GM19468 (cell line): ENCODE results near the gene MBTD1.
"Not testable (repeated sequence)": the region's sequence is repeated elsewhere in the genome, so short reads cannot be mapped to it uniquely, and the experiment has no call there.

Experiments
- ATAC-seq: cut with Tn5 transposase; IDR thresholded peaks from one replicate; pipeline ENCODE4 v1.9.1; 2021; ENCODE audit warnings: mild to moderate bottlenecking, moderate library complexity, moderate number of reproducible peaks; ENCODE audit not compliant: unreplicated experiment; ENCODE audit errors: extremely low read depth

The MBTD1 gene

GRCh38 chr17:51256101-51256500, 3.7 kb downstream of the MBTD1 start:
- no peak for ATAC-seq

- no peak for ATAC-seq
Observed at GRCh38 chr17:51255673-51256072, 4.2 kb downstream of the MBTD1 start.

GRCh38 chr17:51251010-51251409, 8.8 kb downstream of the MBTD1 start:
- ATAC-seq = no peak

GRCh38 chr17:51250314-51250840, 9.5 kb downstream of the MBTD1 start:
- ATAC-seq = no peak

- no peak for ATAC-seq
Observed at GRCh38 chr17:51245535-51245934, 14.3 kb downstream of the MBTD1 start.

GRCh38 chr17:51244041-51244440, 15.8 kb downstream of the MBTD1 start:
- no peak for ATAC-seq

GRCh38 chr17:51240275-51240674, 19.6 kb downstream of the MBTD1 start:
- no peak for ATAC-seq

GRCh38 chr17:51238255-51238887, 21.5 kb downstream of the MBTD1 start:
- ATAC-seq = no peak

- ATAC-seq = no peak
Observed at GRCh38 chr17:51234162-51234561, 25.7 kb downstream of the MBTD1 start.

GRCh38 chr17:51231999-51232398, 27.9 kb downstream of the MBTD1 start:
- ATAC-seq = no peak

- no peak for ATAC-seq
Observed at GRCh38 chr17:51230306-51230705, 29.5 kb downstream of the MBTD1 start.

GRCh38 chr17:51229889-51230288, 30.0 kb downstream of the MBTD1 start:
- no peak for ATAC-seq

GRCh38 chr17:51228161-51228560, 31.7 kb downstream of the MBTD1 start:
- ATAC-seq = no peak

- ATAC-seq = not testable (repeated sequence)
Observed at GRCh38 chr17:51225523-51225922, 34.3 kb downstream of the MBTD1 start.

GRCh38 chr17:51224402-51225262, 35.2 kb downstream of the MBTD1 start:
- ATAC-seq = no peak

- no peak for ATAC-seq
Observed at GRCh38 chr17:51221322-51221721, 38.5 kb downstream of the MBTD1 start.

- no peak for ATAC-seq
Observed at GRCh38 chr17:51217946-51218345, 41.9 kb downstream of the MBTD1 start.

- no peak for ATAC-seq
Observed at GRCh38 chr17:51214920-51215319, 44.9 kb downstream of the MBTD1 start.

- no peak for ATAC-seq
Observed at GRCh38 chr17:51203838-51204237, 56.0 kb downstream of the MBTD1 start.

- ATAC-seq = no peak
Observed at GRCh38 chr17:51200846-51201245, 59.0 kb downstream of the MBTD1 start.

- ATAC-seq = no peak
Observed at GRCh38 chr17:51200295-51200694, 59.6 kb downstream of the MBTD1 start.
